ENCODE measurements around the gene ANKDD1A. TPM values are rescaled to one million over a fixed set of nuclear protein-coding genes. Genes with fewer than 3 reads are reported as not detected.

The ANKDD1A gene
- total and polyA plus RNA-seq, 5 donors from 2014 or later, result 0.35 to 12.4 (median 1.3) TPM

- H3K27ac Mint-ChIP-seq, result peak overlapping the region in 1 of 3 donors; percentile 67
- H3K4me1 Mint-ChIP-seq, result peaks cover 0 to 19% (median 11%) of the 10 kb centered on the region in 4 donors
- peaks cover 15% of the 10 kb centered on the region for H3K36me3 Mint-ChIP-seq
- DNase-seq (no peak), ATAC-seq (ENCODE audit: low read depth in 2 of 2) (no peak)
- Histone ChIP-seq H3K4me3 (ENCODE audit: low read depth, low read length) (no peak overlapping the region), H3K36me3 (ENCODE audit: control insufficient read depth, insufficient read depth, low read length) (peaks cover 15% of the 10 kb centered on the region), H3K9me3 (ENCODE audit: control insufficient read depth in 2 of 2, low read length in 2 of 2) (no peaks in the 10 kb centered on the region), H3K4me1 (ENCODE audit: control insufficient read depth, insufficient read depth, low read length, poor library complexity, severe bottlenecking) (peaks cover 6% of the 10 kb centered on the region), H3K27me3 (ENCODE audit: control insufficient read depth, insufficient read depth, low read length) (no peaks in the 10 kb centered on the region), H3K27ac (ENCODE audit: insufficient read depth, low read length, poor library complexity, severe bottlenecking) (no peak overlapping the region)
- H3K27me3 Mint-ChIP-seq, result no peaks in the 10 kb centered on the region
- no peaks in the 10 kb centered on the region for H3K9me3 Mint-ChIP-seq
- H3K4me3 Mint-ChIP-seq, result no peak overlapping the region
Observed at GRCh38 chr15:64870353-64870752, 41.3 kb upstream of the ANKDD1A start.

DNA sequence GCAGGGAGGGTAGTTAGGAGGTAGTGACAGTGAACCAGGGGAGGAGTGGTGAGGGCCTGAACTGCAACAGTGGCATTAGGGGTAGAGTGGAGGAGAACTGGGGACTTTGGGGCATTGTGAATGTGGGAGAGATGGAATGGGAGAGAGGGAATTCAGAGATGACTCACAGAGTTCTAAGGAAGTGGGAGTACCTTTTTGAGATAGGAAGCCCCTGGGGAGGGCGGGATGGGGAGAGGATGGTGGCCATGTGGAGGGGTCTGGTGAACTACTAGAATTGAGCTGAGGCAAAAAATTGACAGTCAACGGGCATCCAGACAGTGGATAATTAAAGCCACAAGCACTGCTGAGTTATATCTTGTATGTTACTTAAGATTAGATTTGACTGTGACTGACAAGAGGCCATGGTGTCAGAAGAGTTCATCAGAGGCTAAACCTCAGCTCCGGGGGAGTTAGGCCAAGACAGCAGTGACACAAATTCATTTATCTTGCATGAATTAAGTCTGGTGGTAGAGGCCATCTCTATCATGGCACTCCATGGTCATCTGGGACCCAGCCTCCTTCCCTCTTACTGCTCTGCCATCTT, 36.0 kb upstream of the ANKDD1A start:
- H3K36me3 Mint-ChIP-seq, result no peaks in the 10 kb centered on the region
- no peaks in the 10 kb centered on the region for H3K27me3 ChIP-seq (ENCODE audit: control insufficient read depth, insufficient read depth, low read length)
- no peaks in the 10 kb centered on the region for H3K9me3 Mint-ChIP-seq
- no peaks in the 10 kb centered on the region for H3K9me3 ChIP-seq (ENCODE audit: control insufficient read depth in 2 of 2, low read length in 2 of 2)
- no peak for ATAC-seq (ENCODE audit: low read depth in 2 of 2)
- no peak for DNase-seq
- H3K4me1 Mint-ChIP-seq, result peaks cover 0 to 22% (median 16%) of the 10 kb centered on the region in 4 donors
- H3K36me3 ChIP-seq (ENCODE audit: control insufficient read depth, insufficient read depth, low read length), result no peaks in the 10 kb centered on the region
- H3K4me1 ChIP-seq (ENCODE audit: control insufficient read depth, insufficient read depth, low read length, poor library complexity, severe bottlenecking), result peaks cover 15% of the 10 kb centered on the region
- no peak overlapping the region for H3K4me3 Mint-ChIP-seq
- no peak overlapping the region for H3K27ac ChIP-seq (ENCODE audit: insufficient read depth, low read length, poor library complexity, severe bottlenecking)
- H3K27ac Mint-ChIP-seq, result peak overlapping the region in 1 of 3 donors; percentile 25
- H3K27me3 Mint-ChIP-seq, result no peaks in the 10 kb centered on the region
- H3K4me3 ChIP-seq (ENCODE audit: low read depth, low read length), result no peak overlapping the region

GRCh38 chr15:64877435-64877834, 34.3 kb upstream of the ANKDD1A start:
- Mint-ChIP-seq H3K4me1 (peaks cover 5 to 33% (median 24%) of the 10 kb centered on the region in 4 donors), H3K27me3 (no peaks in the 10 kb centered on the region), H3K4me3 (no peak overlapping the region), H3K36me3 (no peaks in the 10 kb centered on the region), H3K9me3 (no peaks in the 10 kb centered on the region), H3K27ac (peak overlapping the region; percentile 38 to 69 (median 41))
- Histone ChIP-seq H3K36me3 (ENCODE audit: control insufficient read depth, insufficient read depth, low read length) (no peaks in the 10 kb centered on the region), H3K27me3 (ENCODE audit: control insufficient read depth, insufficient read depth, low read length) (no peaks in the 10 kb centered on the region), H3K4me3 (ENCODE audit: low read depth, low read length) (no peak overlapping the region), H3K9me3 (ENCODE audit: control insufficient read depth in 2 of 2, low read length in 2 of 2) (no peaks in the 10 kb centered on the region), H3K27ac (ENCODE audit: insufficient read depth, low read length, poor library complexity, severe bottlenecking) (no peak overlapping the region), H3K4me1 (ENCODE audit: control insufficient read depth, insufficient read depth, low read length, poor library complexity, severe bottlenecking) (peaks cover 23% of the 10 kb centered on the region)
- DNase-seq (no peak), ATAC-seq (ENCODE audit: low read depth in 2 of 2) (no peak)

DNA sequence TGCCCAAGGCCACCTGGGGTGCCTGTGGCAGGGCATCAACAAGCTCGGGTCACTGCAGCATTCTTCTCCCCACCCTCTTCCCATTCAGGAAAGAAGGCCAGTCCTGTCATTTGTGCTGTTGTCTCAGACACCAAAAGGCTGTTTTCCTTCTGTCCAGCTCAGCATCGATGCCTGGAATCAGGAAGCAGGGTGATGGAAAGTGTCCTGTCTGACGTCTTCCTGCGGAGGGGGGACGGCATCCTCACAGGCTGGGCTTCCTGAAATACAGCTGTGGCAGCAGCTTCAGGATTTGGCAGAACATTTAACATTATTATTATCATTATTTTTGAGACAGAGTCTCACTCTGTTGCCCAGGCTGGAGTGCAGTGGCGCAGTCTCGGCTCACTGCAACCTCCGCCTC, 33.0 kb upstream of the ANKDD1A start:
- no peak overlapping the region for H3K4me3 Mint-ChIP-seq
- peak overlapping the region in 1 of 3 donors; percentile 41 for H3K27ac Mint-ChIP-seq
- DNase-seq, result no peak
- Histone ChIP-seq H3K4me1 (ENCODE audit: control insufficient read depth, insufficient read depth, low read length, poor library complexity, severe bottlenecking) (peaks cover 29% of the 10 kb centered on the region), H3K27ac (ENCODE audit: insufficient read depth, low read length, poor library complexity, severe bottlenecking) (no peak overlapping the region), H3K4me3 (ENCODE audit: low read depth, low read length) (no peak overlapping the region), H3K9me3 (ENCODE audit: control insufficient read depth in 2 of 2, low read length in 2 of 2) (no peaks in the 10 kb centered on the region), H3K27me3 (ENCODE audit: control insufficient read depth, insufficient read depth, low read length) (no peaks in the 10 kb centered on the region), H3K36me3 (ENCODE audit: control insufficient read depth, insufficient read depth, low read length) (no peaks in the 10 kb centered on the region)
- H3K9me3 Mint-ChIP-seq, result no peaks in the 10 kb centered on the region
- ATAC-seq (ENCODE audit: low read depth in 2 of 2), result no peak
- no peaks in the 10 kb centered on the region for H3K27me3 Mint-ChIP-seq
- H3K36me3 Mint-ChIP-seq, result no peaks in the 10 kb centered on the region
- H3K4me1 Mint-ChIP-seq, result peaks cover 12 to 43% (median 33%) of the 10 kb centered on the region in 4 donors

DNA sequence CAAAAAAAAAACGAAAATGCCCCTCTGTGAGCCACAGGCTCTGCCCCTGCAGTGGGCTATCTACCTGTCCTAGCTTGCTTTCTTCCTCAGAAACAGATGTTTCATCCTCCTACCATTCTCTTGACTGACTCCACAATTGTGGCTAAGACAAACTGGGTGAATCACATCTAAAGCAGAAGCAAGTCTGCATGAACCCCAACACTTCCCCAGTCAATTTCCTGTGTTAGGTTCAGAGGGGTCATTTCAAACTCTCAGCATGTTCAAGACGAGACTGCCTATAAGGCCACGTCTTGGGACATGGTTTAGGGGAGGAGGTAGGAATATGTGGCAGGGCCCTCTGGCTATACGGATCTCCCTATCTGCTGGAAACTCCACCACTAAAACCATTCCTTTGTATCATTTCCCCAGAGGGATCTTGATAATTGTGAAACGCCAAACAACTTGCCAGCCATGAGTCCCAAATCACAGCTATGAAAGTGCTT, 28.6 kb upstream of the ANKDD1A start:
- Histone ChIP-seq H3K4me3 (ENCODE audit: low read depth, low read length) (no peak overlapping the region), H3K36me3 (ENCODE audit: control insufficient read depth, insufficient read depth, low read length) (no peaks in the 10 kb centered on the region), H3K27me3 (ENCODE audit: control insufficient read depth, insufficient read depth, low read length) (no peaks in the 10 kb centered on the region), H3K9me3 (ENCODE audit: control insufficient read depth in 2 of 2, low read length in 2 of 2) (no peaks in the 10 kb centered on the region), H3K27ac (ENCODE audit: insufficient read depth, low read length, poor library complexity, severe bottlenecking) (no peak overlapping the region), H3K4me1 (ENCODE audit: control insufficient read depth, insufficient read depth, low read length, poor library complexity, severe bottlenecking) (peaks cover 28% of the 10 kb centered on the region)
- H3K36me3 Mint-ChIP-seq, result no peaks in the 10 kb centered on the region
- ATAC-seq (ENCODE audit: low read depth in 2 of 2) (peak; percentile 52 to 57), DNase-seq (peak in 1 of 3 donors; percentile 56)
- peaks cover 17 to 38% (median 30%) of the 10 kb centered on the region in 4 donors for H3K4me1 Mint-ChIP-seq
- H3K4me3 Mint-ChIP-seq, result peak overlapping the region in 3 of 4 donors; percentile 19 to 53 (median 23)
- H3K27me3 Mint-ChIP-seq, result no peaks in the 10 kb centered on the region
- H3K27ac Mint-ChIP-seq, result peak overlapping the region; percentile 47 to 78 (median 72)
- H3K9me3 Mint-ChIP-seq, result no peaks in the 10 kb centered on the region

- DNase-seq (peak in 2 of 3 donors; percentile 38 to 43), ATAC-seq (ENCODE audit: low read depth in 2 of 2) (peak; percentile 43 to 48)
- H3K4me1 ChIP-seq (ENCODE audit: control insufficient read depth, insufficient read depth, low read length, poor library complexity, severe bottlenecking), result peaks cover 28% of the 10 kb centered on the region
- no peak overlapping the region for H3K4me3 ChIP-seq (ENCODE audit: low read depth, low read length)
- no peaks in the 10 kb centered on the region for H3K36me3 Mint-ChIP-seq
- H3K36me3 ChIP-seq (ENCODE audit: control insufficient read depth, insufficient read depth, low read length), result no peaks in the 10 kb centered on the region
- H3K27me3 Mint-ChIP-seq, result no peaks in the 10 kb centered on the region
- no peaks in the 10 kb centered on the region for H3K27me3 ChIP-seq (ENCODE audit: control insufficient read depth, insufficient read depth, low read length)
- H3K9me3 ChIP-seq (ENCODE audit: control insufficient read depth in 2 of 2, low read length in 2 of 2), result no peaks in the 10 kb centered on the region
- H3K9me3 Mint-ChIP-seq, result no peaks in the 10 kb centered on the region
- H3K27ac ChIP-seq (ENCODE audit: insufficient read depth, low read length, poor library complexity, severe bottlenecking), result peak overlapping the region; percentile 29
- peaks cover 17 to 35% (median 28%) of the 10 kb centered on the region in 4 donors for H3K4me1 Mint-ChIP-seq
- peak overlapping the region; percentile 66 to 78 (median 75) for H3K27ac Mint-ChIP-seq
- peak overlapping the region in 2 of 4 donors; percentile 42 to 53 for H3K4me3 Mint-ChIP-seq
Observed at GRCh38 chr15:64883997-64884511, 27.6 kb upstream of the ANKDD1A start.

- Histone ChIP-seq H3K4me3 (ENCODE audit: low read depth, low read length) (no peak overlapping the region), H3K9me3 (ENCODE audit: control insufficient read depth in 2 of 2, low read length in 2 of 2) (no peaks in the 10 kb centered on the region), H3K4me1 (ENCODE audit: control insufficient read depth, insufficient read depth, low read length, poor library complexity, severe bottlenecking) (peaks cover 28% of the 10 kb centered on the region), H3K27ac (ENCODE audit: insufficient read depth, low read length, poor library complexity, severe bottlenecking) (no peak overlapping the region), H3K36me3 (ENCODE audit: control insufficient read depth, insufficient read depth, low read length) (no peaks in the 10 kb centered on the region), H3K27me3 (ENCODE audit: control insufficient read depth, insufficient read depth, low read length) (no peaks in the 10 kb centered on the region)
- H3K36me3 Mint-ChIP-seq, result no peaks in the 10 kb centered on the region
- DNase-seq (no peak), ATAC-seq (ENCODE audit: low read depth in 2 of 2) (no peak)
- no peaks in the 10 kb centered on the region for H3K9me3 Mint-ChIP-seq
- H3K4me3 Mint-ChIP-seq, result peak overlapping the region in 1 of 4 donors; percentile 42
- H3K27ac Mint-ChIP-seq, result no peak overlapping the region
- no peaks in the 10 kb centered on the region for H3K27me3 Mint-ChIP-seq
- peaks cover 17 to 35% (median 28%) of the 10 kb centered on the region in 4 donors for H3K4me1 Mint-ChIP-seq
Observed at GRCh38 chr15:64884679-64885078, 27.0 kb upstream of the ANKDD1A start.

GRCh38 chr15:64888336-64888735, 23.4 kb upstream of the ANKDD1A start:
- no peaks in the 10 kb centered on the region for H3K36me3 Mint-ChIP-seq
- peaks cover 23 to 41% (median 32%) of the 10 kb centered on the region in 4 donors for H3K4me1 Mint-ChIP-seq
- no peak overlapping the region for H3K27ac Mint-ChIP-seq
- Histone ChIP-seq H3K36me3 (ENCODE audit: control insufficient read depth, insufficient read depth, low read length) (no peaks in the 10 kb centered on the region), H3K9me3 (ENCODE audit: control insufficient read depth in 2 of 2, low read length in 2 of 2) (no peaks in the 10 kb centered on the region), H3K4me3 (ENCODE audit: low read depth, low read length) (no peak overlapping the region), H3K27ac (ENCODE audit: insufficient read depth, low read length, poor library complexity, severe bottlenecking) (no peak overlapping the region), H3K27me3 (ENCODE audit: control insufficient read depth, insufficient read depth, low read length) (no peaks in the 10 kb centered on the region), H3K4me1 (ENCODE audit: control insufficient read depth, insufficient read depth, low read length, poor library complexity, severe bottlenecking) (peaks cover 38% of the 10 kb centered on the region)
- no peak for DNase-seq
- H3K27me3 Mint-ChIP-seq, result no peaks in the 10 kb centered on the region
- no peak for ATAC-seq (ENCODE audit: low read depth in 2 of 2)
- H3K4me3 Mint-ChIP-seq, result no peak overlapping the region
- peaks cover 0 to 3% (median 0%) of the 10 kb centered on the region in 7 donors for H3K9me3 Mint-ChIP-seq
